NCI-H2081 treated with DMSO at 0.1 percent for 48 hours (cell line): ENCODE measurements around the gene ONECUT3.
"Not testable (repeated sequence)": the region's sequence is repeated elsewhere in the genome, so short reads cannot be mapped to it uniquely, and the experiment has no call there.

Source experiments
- DNase-seq: peaks from one replicate; lab custom pipeline; 2025; lab: John Stamatoyannopoulos, UW

The ONECUT3 gene

GRCh38 chr19:1794424-1795172 lies 41.3 kb downstream of the ONECUT3 start:
- DNase-seq = no peak

DNA sequence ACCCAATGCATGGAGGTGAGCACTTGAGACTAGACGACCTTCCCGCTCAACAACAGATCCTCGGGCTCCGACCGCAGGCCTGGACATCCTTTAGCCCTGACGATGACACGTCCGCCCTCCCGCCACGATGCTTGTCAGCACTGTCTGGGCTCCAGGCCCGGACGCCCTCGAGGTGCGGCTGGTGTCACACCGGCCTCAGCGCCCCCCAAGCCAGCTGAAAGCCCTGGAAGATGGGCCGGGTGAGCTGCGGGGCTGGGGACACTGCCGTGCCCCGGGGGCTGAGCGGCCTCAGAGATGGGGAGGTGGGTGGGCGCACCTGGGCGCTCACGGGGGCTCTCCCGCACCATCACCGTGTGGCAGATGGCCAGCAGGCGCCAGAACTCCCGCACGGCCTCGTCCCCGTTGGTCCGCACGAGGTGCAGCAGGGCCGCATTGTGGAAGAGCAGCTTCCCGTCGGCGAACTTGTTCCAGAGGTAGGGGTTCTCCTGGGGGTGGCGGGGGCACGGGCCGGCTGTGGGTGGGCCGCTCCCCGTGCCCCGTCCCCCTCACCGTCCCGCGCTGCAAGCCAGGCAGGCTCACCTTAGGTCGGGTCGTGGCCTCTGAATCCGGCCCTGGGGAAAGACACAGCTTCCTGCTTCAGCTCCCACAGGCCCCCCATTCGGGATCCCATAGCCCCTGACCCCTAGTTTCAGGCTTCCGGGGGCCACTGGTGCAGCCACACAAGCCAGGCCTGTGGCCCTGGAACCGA lies 43.3 kb downstream of the ONECUT3 start:
- no peak for DNase-seq

DNA sequence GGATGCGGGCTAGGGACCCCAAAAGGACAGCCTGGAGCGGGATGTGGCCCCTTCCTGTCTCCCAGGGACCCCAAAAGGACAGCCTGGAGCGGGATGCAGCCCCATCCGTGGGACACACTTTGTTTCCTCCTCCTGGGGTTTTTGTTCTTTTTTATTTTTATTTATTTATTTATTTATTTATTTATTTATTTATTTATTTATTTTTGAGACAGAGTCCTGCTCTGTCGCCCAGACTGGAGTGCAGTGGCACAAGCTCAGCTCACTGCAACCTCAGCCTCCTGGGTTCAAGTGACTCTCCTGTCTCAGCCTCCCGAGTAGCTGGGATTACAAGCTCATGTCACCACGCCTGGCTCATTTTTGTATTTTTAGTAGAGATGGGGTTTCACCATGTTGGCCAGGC lies 44.0 kb downstream of the ONECUT3 start:
- DNase-seq = not testable (repeated sequence)

- DNase-seq = no peak
Measured at GRCh38 chr19:1799695-1800342, 46.5 kb downstream of the ONECUT3 start.

GRCh38 chr19:1804858-1805257 lies 51.6 kb downstream of the ONECUT3 start:
- DNase-seq = no peak

- DNase-seq = no peak
Measured at GRCh38 chr19:1805401-1806183, 52.3 kb downstream of the ONECUT3 start.

DNA sequence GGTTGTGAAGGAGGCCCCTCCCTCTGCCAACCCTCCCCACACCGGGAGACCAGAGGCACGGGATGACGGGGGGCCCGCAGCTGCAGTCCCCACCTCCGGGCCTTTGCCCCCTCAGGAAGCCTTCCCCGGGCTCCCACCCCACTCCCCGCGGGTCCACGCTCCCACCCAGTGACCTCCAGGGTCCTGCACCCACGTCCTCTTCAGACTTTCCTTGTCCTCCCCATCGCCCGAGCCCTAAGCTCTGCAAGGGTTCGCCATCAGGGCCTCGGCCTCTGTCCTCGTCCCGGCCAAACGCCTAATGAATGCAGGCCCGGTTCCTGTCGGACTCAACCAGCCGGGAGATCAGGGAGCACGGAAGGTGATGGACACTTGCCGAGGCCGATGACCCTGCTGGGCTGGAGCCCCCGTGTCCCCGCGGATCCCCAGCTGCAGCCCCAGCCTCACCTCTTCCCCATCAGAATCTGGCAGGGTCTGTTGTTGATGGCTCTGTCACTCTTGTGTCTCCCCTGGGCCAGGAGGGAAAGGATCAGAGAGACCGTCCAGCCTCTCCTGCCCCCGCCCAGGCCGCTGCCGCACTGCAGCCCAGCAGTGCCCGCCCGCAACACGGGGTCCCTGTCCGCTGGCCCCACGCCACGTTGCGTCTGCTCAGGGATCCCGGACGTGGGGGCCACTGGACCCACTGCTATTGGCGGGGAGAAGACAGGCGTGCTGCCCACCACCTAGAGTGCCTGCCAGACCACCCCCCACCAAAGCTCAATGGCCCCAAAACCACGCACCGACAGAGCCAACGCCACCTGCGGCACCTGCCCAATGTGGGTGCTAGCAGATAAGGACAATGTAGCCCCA lies 53.1 kb downstream of the ONECUT3 start:
- DNase-seq = no peak

GRCh38 chr19:1807030-1807694 lies 53.9 kb downstream of the ONECUT3 start:
- DNase-seq = no peak

GRCh38 chr19:1807695-1808394 lies 54.5 kb downstream of the ONECUT3 start:
- DNase-seq = no peak

DNA sequence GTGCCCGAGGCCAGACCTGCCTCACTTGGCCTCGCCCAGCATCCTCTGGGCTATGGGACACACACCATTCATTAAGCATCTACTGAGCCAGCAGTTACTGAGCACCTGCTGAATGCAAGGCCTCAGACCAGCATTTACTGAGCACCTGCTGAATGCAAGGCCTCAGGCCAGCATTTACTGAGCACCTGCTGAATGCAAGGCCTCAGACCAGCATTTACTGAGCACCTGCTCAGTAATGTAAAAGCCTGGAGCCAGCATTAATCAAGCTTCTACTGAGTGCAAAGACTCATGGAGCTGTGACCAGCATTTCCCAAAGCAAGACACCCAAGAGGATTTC lies 55.1 kb downstream of the ONECUT3 start:
- DNase-seq = no peak

DNA sequence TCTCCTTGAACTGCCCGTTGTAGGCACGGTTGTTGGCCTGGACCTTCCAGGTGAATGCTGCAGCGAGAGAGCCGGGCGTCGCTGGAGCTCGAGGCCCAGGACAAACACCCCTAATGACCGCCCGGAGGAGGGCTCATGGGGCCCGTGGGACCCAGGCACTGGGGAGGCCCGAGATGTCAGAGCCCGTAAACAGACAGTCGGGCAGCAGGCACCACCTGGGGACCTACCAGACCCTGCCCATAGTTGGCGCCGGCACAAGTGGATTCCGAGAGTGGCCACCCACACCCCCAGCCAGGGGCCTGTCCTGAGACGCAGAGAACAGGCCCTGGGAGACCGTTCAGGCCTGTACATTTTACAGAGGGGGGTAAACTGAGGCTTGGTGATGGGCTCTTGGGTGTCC lies 56.4 kb downstream of the ONECUT3 start:
- DNase-seq = no peak

DNA sequence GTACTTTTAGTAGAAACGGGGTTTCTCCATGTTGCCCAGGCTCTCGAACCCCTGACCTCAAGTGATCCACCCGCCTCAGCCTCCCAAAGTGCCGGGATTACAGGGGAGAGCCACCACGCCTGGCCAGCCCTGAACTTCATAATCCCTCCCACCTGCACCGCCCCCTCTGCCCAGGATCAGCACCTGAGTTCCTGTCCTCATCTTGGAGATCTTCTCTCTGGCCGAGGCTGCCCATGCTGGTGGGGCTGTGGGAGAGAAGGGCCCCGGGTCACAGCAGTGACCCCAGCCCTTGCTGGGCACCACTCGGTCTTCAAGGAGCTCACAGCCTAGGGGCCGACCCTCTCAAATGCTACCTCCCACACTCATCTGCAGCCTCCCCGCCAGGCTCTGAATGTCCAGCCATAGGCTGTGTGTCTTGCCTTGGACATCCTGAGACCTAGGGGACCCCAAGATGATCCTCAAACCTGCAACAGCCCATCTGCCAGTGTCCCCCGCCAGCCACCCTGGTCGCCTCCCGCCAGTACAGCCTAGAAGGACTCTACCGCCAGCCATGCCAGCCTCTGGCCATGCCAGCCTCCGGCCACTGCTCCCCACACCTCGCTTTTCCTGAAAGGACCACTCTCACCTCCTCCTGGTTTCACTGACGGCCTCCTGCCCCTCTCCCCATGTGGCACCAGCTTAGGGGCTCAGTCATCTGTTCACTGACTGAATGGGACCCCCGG lies 57.3 kb downstream of the ONECUT3 start:
- no peak for DNase-seq

GRCh38 chr19:1811472-1811894 lies 58.2 kb downstream of the ONECUT3 start:
- no peak for DNase-seq

DNA sequence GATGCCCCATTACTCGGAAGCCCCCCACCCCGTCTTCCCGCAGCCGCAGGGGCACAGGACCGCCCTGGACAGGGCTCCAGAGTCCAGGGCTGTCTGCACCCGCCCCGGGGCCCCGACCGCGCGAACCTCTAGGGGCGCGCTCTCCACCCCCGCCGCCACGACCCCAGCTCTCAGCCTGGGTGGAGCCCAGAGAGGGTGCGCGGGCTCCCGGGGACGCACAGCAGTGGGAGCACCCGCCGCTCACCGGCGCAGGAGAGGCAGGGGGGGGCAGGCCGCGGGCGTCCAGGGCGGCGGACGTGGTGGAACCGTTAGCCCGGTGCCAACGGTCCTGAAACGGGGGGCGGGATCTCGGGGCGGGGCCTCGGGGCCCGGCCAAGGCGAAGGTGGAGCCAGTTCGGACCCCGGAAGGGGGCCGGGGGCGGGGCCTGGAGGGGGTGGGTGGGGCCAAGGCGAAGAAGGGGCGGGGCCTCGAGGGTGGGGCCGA lies 58.7 kb downstream of the ONECUT3 start, which contains the start of gene ATP8B3:
TSS of gene ATP8B3 (minus strand) at position 335 of the 484 bp plus-strand sequence. CDS start 540 bp downstream, outside the sequence.
- DNase-seq = no peak

DNA sequence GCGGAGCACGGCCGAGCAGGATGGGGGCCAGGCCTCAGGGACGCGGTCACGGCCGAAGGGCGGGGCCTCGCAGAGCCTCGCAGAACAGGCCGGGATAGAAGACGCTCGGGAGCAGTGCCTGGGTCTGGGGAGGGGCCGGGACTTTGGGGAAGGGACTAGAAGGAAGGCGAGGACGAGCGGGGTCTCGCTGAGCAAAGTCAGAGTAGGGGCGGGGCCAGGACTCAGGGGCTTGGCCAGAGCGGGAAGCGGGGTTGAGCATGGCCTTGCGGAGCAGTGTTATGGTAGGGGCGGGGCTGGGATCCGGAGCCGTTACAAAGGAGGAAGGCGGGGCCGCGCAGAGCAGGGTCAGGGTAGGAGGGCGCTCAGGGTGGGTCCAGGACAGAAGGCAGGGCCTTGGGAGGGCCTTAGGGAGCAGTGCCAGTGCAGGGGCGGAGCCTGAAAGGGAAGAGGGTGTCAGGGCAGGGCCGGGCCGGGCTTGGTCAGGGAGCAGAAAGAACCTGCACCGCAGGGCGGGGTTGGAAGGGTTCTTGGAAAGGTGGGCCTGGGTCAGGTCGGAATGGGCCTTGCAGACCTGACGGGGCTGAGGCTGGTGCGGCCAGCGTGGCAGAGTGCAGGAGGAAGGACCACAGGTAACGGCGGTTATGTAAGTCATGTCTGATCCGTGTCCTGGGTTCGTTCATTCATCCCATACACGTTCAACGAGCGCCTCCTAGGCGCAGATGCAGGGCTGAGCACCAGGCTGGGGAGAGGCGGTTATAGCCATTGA lies 59.3 kb downstream of the ONECUT3 start:
- DNase-seq = no peak

DNA sequence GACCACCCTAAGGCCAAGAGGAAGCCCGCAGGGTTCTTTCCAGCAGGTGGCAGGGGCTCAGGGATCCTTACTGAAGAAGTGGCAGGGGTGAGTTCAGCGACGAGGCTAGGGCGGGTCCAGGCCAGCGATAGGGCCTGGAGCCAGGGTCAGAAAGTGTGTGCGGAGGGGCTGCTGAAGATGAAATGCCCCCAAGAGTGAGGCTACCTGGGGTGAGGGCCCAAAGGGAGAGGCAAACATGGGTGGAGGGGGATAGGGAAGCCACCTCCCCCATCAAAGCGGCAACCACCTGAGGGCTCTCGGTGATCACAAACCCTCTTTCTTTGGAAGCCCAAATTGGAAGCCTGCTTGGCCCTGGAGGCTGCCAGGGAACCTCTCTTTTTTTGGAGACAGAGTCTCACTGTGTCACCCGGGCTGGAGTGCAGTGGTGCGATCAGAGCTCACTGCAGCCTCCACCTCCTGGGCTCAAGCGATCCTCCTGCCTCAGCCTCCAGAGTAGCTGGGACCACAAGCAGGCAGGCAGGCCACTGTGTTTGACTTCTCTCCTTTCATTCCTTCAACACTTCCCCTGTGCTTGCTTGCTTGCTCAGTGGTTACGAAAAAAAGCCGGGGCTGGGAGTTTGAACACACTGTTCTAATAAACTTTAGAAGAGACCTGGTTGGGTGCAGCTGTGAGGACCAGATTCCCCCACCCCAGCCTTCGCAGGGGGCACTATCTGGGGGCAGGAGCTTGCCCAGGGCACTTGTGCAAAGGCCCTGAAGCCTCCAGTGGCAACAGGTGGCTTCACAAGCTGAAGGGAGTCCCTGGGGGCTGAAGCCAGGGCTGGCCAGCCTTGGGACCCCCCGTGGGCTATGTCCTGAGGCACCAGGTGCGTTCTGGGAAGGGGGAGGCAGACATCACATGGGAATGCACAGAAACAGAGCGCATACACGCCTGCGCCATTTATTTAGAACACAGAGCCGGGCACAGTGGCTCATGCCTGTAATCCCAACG lies 60.2 kb downstream of the ONECUT3 start:
- DNase-seq = no peak

DNA sequence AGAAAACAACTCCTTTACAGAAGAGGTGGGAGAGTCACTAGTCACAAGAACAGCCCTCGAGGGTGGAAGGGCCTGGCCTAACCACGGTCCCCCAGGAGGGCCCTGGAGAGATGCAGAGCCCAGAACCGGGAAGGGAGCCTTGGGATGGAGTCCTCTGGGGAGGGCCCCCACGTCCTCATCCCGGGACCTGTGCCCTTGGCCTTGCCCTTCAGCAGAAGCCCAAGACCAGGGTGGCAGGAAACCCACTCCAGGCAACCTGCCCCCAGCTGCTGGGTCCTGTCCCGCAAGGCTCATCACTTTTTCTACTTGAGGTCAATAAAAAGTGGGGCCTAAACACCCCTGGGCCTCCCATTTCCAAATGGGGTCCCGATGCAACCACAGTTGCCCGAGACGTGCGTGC lies 61.1 kb downstream of the ONECUT3 start:
- no peak for DNase-seq
